HEK293 (cell line): Measurements from ENCODE around the gene NSFL1C.

Source experiments
- CTCF ChIA-PET: fragments of 350-600 bp; formaldehyde crosslinking; extraction: SDS; loops from one replicate; lab custom pipeline; 2021; ENCODE audit warnings: antibody characterized with exemption; lab: Yijun Ruan, JAX
- POLR2A ChIA-PET: fragments of 300-600 bp; formaldehyde crosslinking; extraction: SDS; loops from one replicate; lab custom pipeline; 2020; ENCODE audit warnings: antibody characterized with exemption, inconsistent platforms; lab: Yijun Ruan, JAX
- H3K27ac ChIP-seq: fragments of 200-500 bp; sonication (Bioruptor generic); 2 replicates; pipeline ENCODE4 v1.5.1; 2014; ENCODE audit warnings: low read depth, low read length, control low read depth, inconsistent platforms; ENCODE audit errors: extremely low read depth
- H3K36me3 ChIP-seq, 2 experiments: fragments of 200-500 bp in 1 of 2; sonication (Bioruptor generic) in 1 of 2; 1 replicate in 1 of 2; 2 replicates in 1 of 2; pipeline ENCODE4 v1.5.1; 2014 to 2017; ENCODE audit warnings: inconsistent platforms in 2 of 2, low read length in 2 of 2; ENCODE audit not compliant: control insufficient read depth in 2 of 2, insufficient read depth in 1 of 2
- H3K4me1 ChIP-seq: fragments of 200-500 bp; sonication (Bioruptor generic); 2 replicates; pipeline ENCODE4 v1.5.1; 2014; ENCODE audit warnings: mild to moderate bottlenecking, low read length, inconsistent platforms; ENCODE audit not compliant: control insufficient read depth, insufficient read depth
- H3K4me3 ChIP-seq: 2 replicates; pipeline ENCODE4 v1.5.1; 2011; ENCODE audit warnings: low read depth, mild to moderate bottlenecking, control low read depth, low read length, moderate library complexity
- H3K9me3 ChIP-seq: fragments of 200-500 bp; sonication (Bioruptor generic); 2 replicates; pipeline ENCODE4 v1.5.1; 2014; ENCODE audit warnings: low read depth, low read length, inconsistent platforms; ENCODE audit not compliant: control insufficient read depth, insufficient read depth
- BCL11B ChIP-seq: fragments of 450-650 bp; formaldehyde crosslinking; IDR thresholded peaks from 2 replicates; pipeline ENCODE4 v1.5.1; 2016; ENCODE audit warnings: low read depth, missing biosample characterization, missing genetic modification characterization
- ELK4 ChIP-seq: IDR thresholded peaks from 2 replicates; pipeline ENCODE4 v1.6.1; 2011; ENCODE audit warnings: mild to moderate bottlenecking, low read depth, low read length, borderline replicate concordance
- IKZF3 ChIP-seq: fragments of 450-650 bp; IDR thresholded peaks from 2 replicates; pipeline ENCODE4 v1.5.0; 2018; ENCODE audit warnings: missing biosample characterization, mild to moderate bottlenecking, missing genetic modification characterization, moderate library complexity
- RBAK ChIP-seq: fragments of 450-650 bp; formaldehyde crosslinking; IDR thresholded peaks from 2 replicates; pipeline ENCODE4 v1.5.1; 2016; ENCODE audit warnings: missing biosample characterization, missing genetic modification characterization
- YY2 ChIP-seq: fragments of 450-650 bp; formaldehyde crosslinking; IDR thresholded peaks from 2 replicates; pipeline ENCODE4 v1.5.1; 2016; ENCODE audit warnings: missing biosample characterization, missing genetic modification characterization
- ZBTB6 ChIP-seq: fragments of 450-650 bp; formaldehyde crosslinking; IDR thresholded peaks from 2 replicates; pipeline ENCODE4 v1.5.1; 2017; ENCODE audit warnings: missing biosample characterization, missing genetic modification characterization
- ZNF121 ChIP-seq: fragments of 450-650 bp; formaldehyde crosslinking; IDR thresholded peaks from 2 replicates; pipeline ENCODE4 v1.5.1; 2016; ENCODE audit warnings: missing biosample characterization, missing genetic modification characterization
- ZNF175 ChIP-seq: fragments of 450-650 bp; formaldehyde crosslinking; IDR thresholded peaks from 2 replicates; pipeline ENCODE4 v1.5.1; 2016; ENCODE audit warnings: missing biosample characterization, missing genetic modification characterization
- ZNF18 ChIP-seq: fragments of 450-650 bp; formaldehyde crosslinking; IDR thresholded peaks from 2 replicates; pipeline ENCODE4 v1.5.1; 2016; ENCODE audit warnings: missing biosample characterization, missing genetic modification characterization
- ZNF19 ChIP-seq: fragments of 450-650 bp; formaldehyde crosslinking; IDR thresholded peaks from 2 replicates; pipeline ENCODE4; 2016; ENCODE audit warnings: missing biosample characterization, missing genetic modification characterization, low read depth
- ZNF239 ChIP-seq: fragments of 450-650 bp; formaldehyde crosslinking; IDR thresholded peaks from 2 replicates; pipeline ENCODE4 v1.5.1; 2016; ENCODE audit warnings: missing biosample characterization, missing genetic modification characterization
- ZNF266 ChIP-seq: fragments of 450-650 bp; formaldehyde crosslinking; IDR thresholded peaks from 2 replicates; pipeline ENCODE4 v1.5.1; 2016; ENCODE audit warnings: missing biosample characterization, missing genetic modification characterization, low read depth
- ZNF335 ChIP-seq: fragments of 450-650 bp; formaldehyde crosslinking; conservative IDR thresholded peaks from 2 replicates; pipeline ENCODE4 v1.5.1; 2016; ENCODE audit warnings: missing biosample characterization, missing genetic modification characterization
- ZNF362 ChIP-seq: fragments of 450-650 bp; formaldehyde crosslinking; IDR thresholded peaks from 2 replicates; pipeline ENCODE4 v1.5.1; 2016; ENCODE audit warnings: missing biosample characterization, missing genetic modification characterization
- ZNF416 ChIP-seq: fragments of 450-650 bp; formaldehyde crosslinking; IDR thresholded peaks from 2 replicates; pipeline ENCODE4 v1.5.1; 2016; ENCODE audit warnings: missing biosample characterization, missing genetic modification characterization
- ZNF514 ChIP-seq: fragments of 450-650 bp; formaldehyde crosslinking; IDR thresholded peaks from 2 replicates; pipeline ENCODE4 v1.5.1; 2016; ENCODE audit warnings: missing biosample characterization, missing genetic modification characterization
- ZNF549 ChIP-seq: fragments of 450-650 bp; IDR thresholded peaks from 2 replicates; pipeline ENCODE4 v1.5.1; 2018; ENCODE audit warnings: missing biosample characterization, missing genetic modification characterization, mild to moderate bottlenecking, inconsistent platforms, moderate library complexity
- ZNF571 ChIP-seq: fragments of 450-650 bp; formaldehyde crosslinking; IDR thresholded peaks from 2 replicates; pipeline ENCODE4 v1.5.0; 2017; ENCODE audit warnings: missing biosample characterization, missing genetic modification characterization
- ZNF624 ChIP-seq: fragments of 450-650 bp; formaldehyde crosslinking; IDR thresholded peaks from 2 replicates; pipeline ENCODE4 v1.5.1; 2017; ENCODE audit warnings: missing biosample characterization, missing genetic modification characterization
- ZNF837 ChIP-seq: fragments of 450-650 bp; formaldehyde crosslinking; IDR thresholded peaks from 2 replicates; pipeline ENCODE4 v1.5.1; 2016; ENCODE audit warnings: missing biosample characterization, missing genetic modification characterization
- ZSCAN23 ChIP-seq: fragments of 450-650 bp; formaldehyde crosslinking; IDR thresholded peaks from 2 replicates; pipeline ENCODE4 v1.5.1; 2016; ENCODE audit warnings: missing biosample characterization, missing genetic modification characterization
- ZSCAN30 ChIP-seq: fragments of 450-650 bp; IDR thresholded peaks from 2 replicates; pipeline ENCODE4 v1.5.1; 2018; ENCODE audit warnings: missing biosample characterization, mild to moderate bottlenecking, missing genetic modification characterization, moderate library complexity
- TF ChIP-seq, protein P1 (sequence below): fragments of 450-650 bp; formaldehyde crosslinking; IDR thresholded peaks from 2 replicates; pipeline ENCODE4 v1.5.1; 2016; ENCODE audit warnings: missing biosample characterization, missing genetic modification characterization
- TF ChIP-seq, protein P2 (sequence below): fragments of 450-650 bp; formaldehyde crosslinking; IDR thresholded peaks from 2 replicates; pipeline ENCODE4 v1.5.1; 2017; ENCODE audit warnings: missing biosample characterization, mild to moderate bottlenecking, missing genetic modification characterization, moderate library complexity
- TF ChIP-seq, protein P3 (sequence below): fragments of 450-650 bp; IDR thresholded peaks from 2 replicates; pipeline ENCODE4 v1.5.1; 2018; ENCODE audit warnings: missing biosample characterization, missing genetic modification characterization

NSFL1C gene

DNA sequence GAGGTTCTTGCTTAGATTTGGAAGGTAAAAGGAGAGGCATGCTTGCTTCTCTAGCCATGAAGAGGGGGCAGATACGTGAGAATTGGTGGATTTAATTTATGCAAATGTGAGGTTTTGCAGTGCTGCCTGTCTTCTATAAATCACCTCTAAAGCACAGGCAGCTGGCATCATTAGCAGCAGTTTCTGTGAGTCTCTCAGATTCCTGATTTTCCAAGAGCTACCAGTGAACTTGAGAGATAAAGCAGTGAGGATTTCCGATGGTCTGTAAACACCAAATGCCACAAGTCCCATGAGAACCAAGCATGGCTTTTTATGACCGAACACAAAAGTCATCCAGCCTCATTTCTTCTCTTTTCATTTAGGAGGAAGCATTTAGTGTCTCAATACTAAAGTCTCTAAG, 27.8 kb upstream of the NSFL1C start:
- H3K27ac ChIP-seq, result no peak overlapping the region
- no peaks in the 10 kb centered on the region for H3K9me3 ChIP-seq
- H3K4me1 ChIP-seq, result peaks cover 3% of the 10 kb centered on the region; the same call in 1 of the 2 replicates
- ChIA-PET CTCF (interaction anchor here (0.6 to 2.7 kb wide), 3 partner anchors 9 to 208 kb away, joined by 3 to 23 read pairs (median 7); no protein-coding TSS in a partner anchor), POLR2A (no interaction called here)
- H3K4me3 ChIP-seq, result no peak overlapping the region
- no peak for TF ChIP-seq ZNF549 (tag by site-specific recombination)
- TF ChIP-seq ZNF121, result no peak
- no peak for TF ChIP-seq ZSCAN30
- no peak for TF ChIP-seq BCL11B
- TF ChIP-seq, protein P1, sequence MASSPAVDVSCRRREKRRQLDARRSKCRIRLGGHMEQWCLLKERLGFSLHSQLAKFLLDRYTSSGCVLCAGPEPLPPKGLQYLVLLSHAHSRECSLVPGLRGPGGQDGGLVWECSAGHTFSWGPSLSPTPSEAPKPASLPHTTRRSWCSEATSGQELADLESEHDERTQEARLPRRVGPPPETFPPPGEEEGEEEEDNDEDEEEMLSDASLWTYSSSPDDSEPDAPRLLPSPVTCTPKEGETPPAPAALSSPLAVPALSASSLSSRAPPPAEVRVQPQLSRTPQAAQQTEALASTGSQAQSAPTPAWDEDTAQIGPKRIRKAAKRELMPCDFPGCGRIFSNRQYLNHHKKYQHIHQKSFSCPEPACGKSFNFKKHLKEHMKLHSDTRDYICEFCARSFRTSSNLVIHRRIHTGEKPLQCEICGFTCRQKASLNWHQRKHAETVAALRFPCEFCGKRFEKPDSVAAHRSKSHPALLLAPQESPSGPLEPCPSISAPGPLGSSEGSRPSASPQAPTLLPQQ (tag by site-specific recombination), result no peak
- TF ChIP-seq IKZF3, result no peak
- TF ChIP-seq, protein P2, sequence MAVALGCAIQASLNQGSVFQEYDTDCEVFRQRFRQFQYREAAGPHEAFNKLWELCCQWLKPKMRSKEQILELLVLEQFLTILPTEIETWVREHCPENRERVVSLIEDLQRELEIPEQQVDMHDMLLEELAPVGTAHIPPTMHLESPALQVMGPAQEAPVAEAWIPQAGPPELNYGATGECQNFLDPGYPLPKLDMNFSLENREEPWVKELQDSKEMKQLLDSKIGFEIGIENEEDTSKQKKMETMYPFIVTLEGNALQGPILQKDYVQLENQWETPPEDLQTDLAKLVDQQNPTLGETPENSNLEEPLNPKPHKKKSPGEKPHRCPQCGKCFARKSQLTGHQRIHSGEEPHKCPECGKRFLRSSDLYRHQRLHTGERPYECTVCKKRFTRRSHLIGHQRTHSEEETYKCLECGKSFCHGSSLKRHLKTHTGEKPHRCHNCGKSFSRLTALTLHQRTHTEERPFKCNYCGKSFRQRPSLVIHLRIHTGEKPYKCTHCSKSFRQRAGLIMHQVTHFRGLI (tag by site-specific recombination), result no peak
- no peak for TF ChIP-seq ZNF837 (tag by site-specific recombination)
- no peak for TF ChIP-seq ZBTB6 (tag by site-specific recombination)
- no peak for TF ChIP-seq ZNF239 (tag by site-specific recombination)
- TF ChIP-seq RBAK (tag by site-specific recombination), result no peak
- TF ChIP-seq ZSCAN23 (tag by site-specific recombination), result no peak
- TF ChIP-seq ZNF571, result no peak
- TF ChIP-seq ZNF362 (tag by site-specific recombination), result no peak
- TF ChIP-seq ZNF416 (tag by site-specific recombination), result no peak
- TF ChIP-seq ZNF266 (tag by site-specific recombination), result no peak
- TF ChIP-seq ZNF19 (tag by site-specific recombination), result no peak
- no peak for TF ChIP-seq YY2 (tag by site-specific recombination)
- TF ChIP-seq ELK4, result no peak
- H3K36me3 ChIP-seq, result no peaks in the 10 kb centered on the region

GRCh38 chr20:1493536-1493935, 26.9 kb upstream of the NSFL1C start:
- Histone ChIP-seq H3K4me1 (peaks cover 3% of the 10 kb centered on the region; the same call in 1 of the 2 replicates), H3K36me3 (no peaks in the 10 kb centered on the region), H3K4me3 (no peak overlapping the region), H3K9me3 (no peaks in the 10 kb centered on the region), H3K27ac (no peak overlapping the region)
- ChIA-PET POLR2A (no interaction called here), CTCF (interaction anchor here (2.7 kb wide), 1 partner anchor 10 kb away, joined by 23 read pairs; no protein-coding TSS in a partner anchor)
- TF ChIP-seq ZNF335 (tag by site-specific recombination) (no peak), ZNF837 (tag by site-specific recombination) (no peak), ZNF175 (tag by site-specific recombination) (no peak), ZNF514 (tag by site-specific recombination) (no peak), ZNF362 (tag by site-specific recombination) (no peak), ZNF18 (tag by site-specific recombination) (no peak), ZSCAN23 (tag by site-specific recombination) (no peak), ZNF624 (no peak)
- TF ChIP-seq, protein P3, sequence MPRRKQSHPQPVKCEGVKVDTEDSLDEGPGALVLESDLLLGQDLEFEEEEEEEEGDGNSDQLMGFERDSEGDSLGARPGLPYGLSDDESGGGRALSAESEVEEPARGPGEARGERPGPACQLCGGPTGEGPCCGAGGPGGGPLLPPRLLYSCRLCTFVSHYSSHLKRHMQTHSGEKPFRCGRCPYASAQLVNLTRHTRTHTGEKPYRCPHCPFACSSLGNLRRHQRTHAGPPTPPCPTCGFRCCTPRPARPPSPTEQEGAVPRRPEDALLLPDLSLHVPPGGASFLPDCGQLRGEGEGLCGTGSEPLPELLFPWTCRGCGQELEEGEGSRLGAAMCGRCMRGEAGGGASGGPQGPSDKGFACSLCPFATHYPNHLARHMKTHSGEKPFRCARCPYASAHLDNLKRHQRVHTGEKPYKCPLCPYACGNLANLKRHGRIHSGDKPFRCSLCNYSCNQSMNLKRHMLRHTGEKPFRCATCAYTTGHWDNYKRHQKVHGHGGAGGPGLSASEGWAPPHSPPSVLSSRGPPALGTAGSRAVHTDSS, result no peak
